GM18519 (cell line): ENCODE measurements around the gene CMIP.
A peak's percentile ranks its signal among the peaks of the same experiment; 100 is the strongest.
"Not testable (repeated sequence)": the region's sequence is repeated elsewhere in the genome, so short reads cannot be mapped to it uniquely, and the experiment has no call there.

Experiments
- ATAC-seq: cut with Tn5 transposase; IDR thresholded peaks from one replicate; pipeline ENCODE4 v1.9.1; 2021; ENCODE audit warnings: mild to moderate bottlenecking, moderate library complexity; ENCODE audit not compliant: unreplicated experiment, low FRiP score

The CMIP gene

DNA sequence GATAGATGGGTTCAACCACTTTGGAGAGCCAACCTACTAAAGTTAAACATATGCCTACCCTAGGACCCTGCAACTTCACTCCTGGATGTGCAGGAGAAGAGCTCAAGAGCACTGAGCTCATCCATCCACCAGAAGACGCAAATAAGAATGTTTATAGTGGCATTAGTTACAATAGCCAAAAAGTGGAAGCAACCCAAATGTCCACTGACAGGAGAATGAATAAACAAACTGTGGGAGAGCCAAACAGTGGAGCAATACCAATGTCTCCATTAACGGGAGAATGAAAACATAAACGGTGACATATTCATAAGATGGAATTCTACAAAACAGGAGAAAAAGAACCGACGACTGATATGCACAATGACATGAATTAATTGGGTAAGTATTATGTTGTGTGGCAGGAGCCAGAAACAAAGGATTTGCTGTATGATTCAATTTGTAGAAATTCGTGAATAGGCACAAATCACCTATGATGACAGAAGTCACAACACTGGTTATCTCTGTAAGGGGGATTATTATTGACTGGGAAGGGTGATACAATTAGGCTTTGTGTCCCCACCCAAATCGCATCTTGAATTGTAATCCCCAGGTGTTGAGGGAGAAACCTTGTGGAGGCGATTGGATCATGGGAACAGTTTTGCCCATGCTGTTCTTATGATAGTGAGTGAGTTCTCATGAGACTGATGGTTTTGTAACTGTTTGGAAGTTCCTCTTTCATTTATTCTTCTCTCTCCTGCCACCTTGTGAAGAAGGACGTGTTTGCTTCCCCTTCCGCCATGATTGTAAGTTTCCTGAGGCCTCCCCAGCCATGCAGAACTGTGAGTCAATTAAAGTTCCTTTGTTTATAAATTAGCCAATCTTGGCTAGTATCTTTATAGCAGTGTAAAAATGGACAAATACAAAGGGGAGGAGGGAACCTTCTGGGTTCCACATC is 276.6 kb downstream of the CMIP start:
- ATAC-seq = no peak

- peak; percentile 71 for ATAC-seq
These were observed 278.6 kb downstream of the CMIP start for GRCh38 chr16:81723098-81723723.

- no peak for ATAC-seq
These were observed 283.8 kb downstream of the CMIP start for GRCh38 chr16:81728435-81728834.

GRCh38 chr16:81729451-81729850 is 284.8 kb downstream of the CMIP start:
- no peak for ATAC-seq

DNA sequence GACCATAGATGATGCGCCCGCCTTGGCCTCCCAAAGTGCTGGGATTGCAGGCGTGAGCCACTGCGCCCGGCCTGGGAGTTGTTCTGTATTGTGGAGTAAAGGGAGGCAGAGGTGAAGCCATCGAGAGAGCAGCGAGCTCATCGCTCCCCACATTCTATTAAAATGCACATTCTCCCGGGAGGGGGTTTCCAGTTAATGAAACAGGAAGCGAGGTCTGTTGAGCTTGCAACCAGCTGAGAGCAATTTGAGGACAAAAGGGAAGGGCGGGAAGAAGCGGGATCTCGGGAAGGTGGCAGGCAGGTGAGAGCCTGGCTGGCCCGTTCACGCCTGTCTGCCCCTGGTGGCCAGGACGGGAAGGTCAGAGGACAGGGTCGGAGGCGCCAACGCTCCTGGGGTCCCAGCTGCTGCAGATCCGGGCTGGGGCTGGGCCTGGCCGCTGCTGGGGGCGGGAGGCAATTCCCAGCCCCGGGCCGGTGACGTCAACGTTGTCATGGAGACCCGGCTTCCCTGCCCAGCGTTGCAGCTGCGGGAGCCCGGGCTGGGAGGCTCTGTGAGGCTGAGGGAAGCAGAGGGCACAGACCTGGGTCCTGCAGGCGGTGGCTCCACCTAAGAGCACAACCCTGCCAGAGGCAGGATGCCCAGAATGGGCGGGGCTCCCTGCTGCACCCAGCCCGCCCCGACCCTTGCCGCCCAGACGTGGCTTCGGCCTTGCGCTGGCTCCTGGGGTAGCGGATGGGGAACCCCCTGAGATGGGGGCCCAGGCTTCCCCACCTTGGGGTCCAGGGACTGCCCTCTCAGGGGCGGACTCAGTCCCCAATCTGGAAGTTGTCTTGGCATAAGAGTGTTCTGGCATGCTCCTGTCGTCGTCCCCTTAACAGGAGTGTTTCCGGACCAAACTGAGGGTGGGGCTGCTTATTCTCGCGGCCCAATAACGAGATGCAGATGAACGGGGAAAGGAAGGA is 285.8 kb downstream of the CMIP start:
- peak; percentile 41 for ATAC-seq

DNA sequence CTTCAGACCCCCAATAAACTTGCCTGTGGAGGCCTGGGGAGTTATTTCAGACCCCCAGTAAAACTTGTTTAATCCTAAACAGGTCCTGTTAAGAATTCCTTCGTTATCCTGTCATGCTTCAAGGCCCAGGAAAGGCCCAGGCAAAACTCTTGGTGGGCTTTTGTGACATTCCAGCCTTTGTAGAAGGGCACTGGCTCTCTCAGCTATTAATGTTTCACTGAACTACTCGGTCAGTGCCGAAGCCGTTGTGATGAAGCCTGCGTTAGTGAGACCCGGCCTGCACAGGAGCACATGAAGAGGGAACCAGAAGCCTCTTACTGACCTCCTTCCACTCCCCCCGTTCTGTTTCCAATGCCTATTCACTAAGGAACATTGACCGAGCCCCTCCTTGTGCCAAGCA is 287.0 kb downstream of the CMIP start:
- no peak for ATAC-seq

GRCh38 chr16:81732699-81733098 is 288.1 kb downstream of the CMIP start:
- ATAC-seq = no peak

- no peak for ATAC-seq
These were observed 288.7 kb downstream of the CMIP start for GRCh38 chr16:81733295-81733694.

DNA sequence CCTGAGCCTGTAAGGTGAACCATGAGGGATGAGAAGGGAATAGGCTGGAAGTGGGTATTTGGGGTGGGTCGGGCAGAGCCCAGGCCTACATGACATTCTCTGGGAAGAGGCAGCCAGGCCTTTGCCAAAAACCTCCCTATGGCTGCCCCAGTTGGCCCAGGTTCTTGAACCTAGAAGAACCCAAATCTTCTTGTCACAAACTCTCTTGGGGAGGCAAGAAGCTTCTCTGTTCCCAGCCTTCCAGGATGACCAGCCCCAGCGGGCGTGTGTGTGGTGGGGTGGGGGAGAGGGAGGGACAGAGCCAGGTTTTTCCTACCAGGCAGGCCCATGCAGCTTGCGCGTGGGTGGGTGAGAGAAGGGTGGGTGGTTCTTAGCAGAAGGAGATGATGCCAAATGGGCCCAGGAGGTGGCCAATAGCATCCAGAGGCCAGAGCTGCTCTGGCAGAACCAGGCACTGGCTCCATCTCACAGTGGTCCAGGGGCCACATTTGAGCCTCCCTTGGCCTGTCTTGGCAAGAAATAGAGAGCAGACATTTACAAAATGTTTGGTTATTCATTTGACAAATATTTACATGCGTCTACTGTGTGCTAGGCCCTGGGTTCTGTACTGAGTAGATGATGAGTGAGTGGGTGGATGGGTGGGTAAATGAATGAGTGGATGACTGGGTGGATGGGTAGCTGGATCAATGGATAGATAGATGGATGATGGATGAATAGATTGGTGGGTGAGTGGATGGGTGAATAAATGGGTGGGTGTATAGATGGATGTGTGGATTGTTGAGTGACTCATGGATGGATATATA is 290.2 kb downstream of the CMIP start:
- no peak for ATAC-seq

DNA sequence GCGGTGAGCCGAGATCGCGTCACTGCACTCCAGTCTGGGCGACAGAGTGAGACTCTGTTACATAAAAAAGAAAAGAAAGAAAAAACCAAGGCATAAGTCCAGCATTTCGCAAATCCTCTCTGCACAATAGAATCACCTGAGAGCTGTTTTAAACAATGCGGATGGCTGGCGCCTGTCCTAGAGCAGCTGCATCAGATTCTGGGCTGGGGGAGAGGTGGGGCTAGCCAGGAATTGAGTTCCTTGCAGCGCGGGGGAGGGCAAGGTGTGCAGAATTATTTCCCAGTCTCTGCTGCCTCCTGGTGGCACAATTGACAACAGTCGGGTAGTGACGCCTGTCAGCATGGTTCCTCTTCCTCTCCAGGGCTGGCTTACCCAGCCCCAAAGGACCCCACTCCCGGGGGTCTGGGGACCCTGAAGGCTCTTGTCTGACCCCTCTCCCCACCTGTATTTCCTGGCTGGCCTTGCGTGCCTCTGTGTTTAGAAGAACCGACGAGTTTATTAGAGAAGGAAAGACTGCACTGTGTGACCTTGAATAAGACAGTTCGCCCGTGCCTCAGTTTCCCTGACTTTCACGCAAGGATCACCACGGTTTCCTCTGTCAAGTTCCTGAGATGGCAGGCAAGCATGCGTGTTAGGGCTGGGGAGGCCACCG is 293.4 kb downstream of the CMIP start:
- peak; percentile 52 for ATAC-seq

GRCh38 chr16:81738783-81739496 is 294.3 kb downstream of the CMIP start:
- ATAC-seq = no peak

DNA sequence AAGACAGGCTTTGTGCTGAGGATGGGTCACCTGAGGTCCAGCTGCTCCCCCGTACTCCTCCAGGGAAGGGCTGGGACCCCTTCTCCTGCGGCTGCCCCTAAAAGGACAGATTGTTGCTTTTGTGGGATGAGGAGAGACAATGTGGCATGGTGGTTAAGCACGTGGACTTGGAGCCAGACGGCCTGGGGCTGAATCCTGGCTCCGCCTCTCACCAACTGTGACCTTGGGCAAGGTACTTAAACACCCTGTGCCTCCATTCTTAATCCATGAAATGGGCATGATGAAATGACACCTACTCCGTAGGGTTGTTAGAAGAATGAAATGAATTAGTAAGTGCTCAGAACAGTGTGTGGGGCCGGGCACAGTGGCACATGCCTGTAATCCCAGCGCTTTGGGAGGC is 294.9 kb downstream of the CMIP start:
- no peak for ATAC-seq

DNA sequence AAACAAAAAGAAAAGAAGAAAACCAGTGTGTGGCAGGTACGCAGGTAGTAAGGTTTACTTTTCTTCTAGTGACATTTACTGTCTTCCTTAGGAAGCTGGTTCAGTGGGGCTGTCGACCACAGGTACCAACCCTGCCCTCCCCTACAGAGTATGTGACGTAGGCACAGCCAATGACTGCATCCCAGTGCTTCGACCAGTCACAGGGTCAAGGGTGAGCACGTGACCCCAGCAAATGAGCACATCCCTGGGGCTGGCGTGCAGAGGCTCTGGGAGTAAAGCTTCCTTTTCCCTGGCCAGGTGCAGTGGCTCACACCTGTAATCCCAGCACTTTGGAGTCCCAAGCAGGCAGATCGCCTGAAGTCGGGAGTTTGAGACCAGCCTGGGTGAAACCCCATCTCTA is 295.6 kb downstream of the CMIP start:
- ATAC-seq = peak; percentile 55

GRCh38 chr16:81741430-81741770 is 296.8 kb downstream of the CMIP start:
- ATAC-seq = not testable (repeated sequence)

DNA sequence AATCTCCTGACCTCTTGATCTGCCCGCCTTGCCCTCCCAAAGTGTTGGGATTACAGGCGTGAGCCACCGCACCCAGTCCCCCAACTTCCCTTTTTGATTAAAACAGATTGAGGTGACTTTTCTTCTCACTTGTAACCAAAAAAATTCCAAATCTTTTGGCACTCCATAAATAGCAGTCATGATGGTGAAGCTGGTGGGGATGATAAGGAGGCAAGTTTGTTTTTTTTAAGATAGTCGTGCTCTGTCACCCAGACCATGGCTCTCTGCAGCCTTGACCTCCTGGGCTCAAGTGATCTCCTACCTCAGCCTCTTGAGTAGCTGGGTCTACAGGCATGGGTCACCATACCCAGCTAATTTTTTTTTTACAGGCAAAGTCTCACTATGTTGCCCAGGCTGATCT is 299.8 kb downstream of the CMIP start:
- ATAC-seq = no peak

DNA sequence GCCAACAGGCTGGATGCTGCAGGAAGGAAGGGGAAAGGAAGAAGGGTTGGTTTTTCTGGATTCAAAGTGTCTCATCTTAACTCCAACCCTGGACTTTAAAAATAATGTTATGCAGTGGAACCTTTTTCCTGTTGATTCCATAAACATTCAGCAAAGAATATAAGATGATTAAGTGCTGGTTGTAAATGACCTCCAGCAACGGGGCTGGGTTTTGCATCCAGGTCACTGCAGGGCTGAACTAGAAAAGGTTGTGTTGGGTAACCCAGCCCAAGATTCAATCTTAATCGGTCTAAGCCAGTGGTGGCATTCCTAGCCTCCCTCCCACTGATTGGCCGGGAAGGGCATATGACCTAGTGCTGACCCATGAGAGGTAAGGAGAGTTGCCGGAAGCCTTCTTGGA is 300.3 kb downstream of the CMIP start:
- ATAC-seq = no peak

GRCh38 chr16:81745704-81746558 is 301.3 kb downstream of the CMIP start:
- no peak for ATAC-seq

GRCh38 chr16:81746566-81746965 is 302.0 kb downstream of the CMIP start:
- no peak for ATAC-seq
